GM12878 (cell line): ENCODE data around the gene GRM1. TPM values are rescaled to one million over a fixed set of nuclear protein-coding genes. Genes with fewer than 3 reads are reported as not detected.

Experiments
- ATAC-seq: fragments of 200-7000 bp; cut with Tn5 transposase; 3 replicates; pipeline ENCODE4 v1.9.1; 2020; ENCODE audit warnings: mild to moderate bottlenecking, moderate library complexity
- BruUV-seq: library from RNA; stranded (reverse); fragments of 400-500 nt; replicated peaks from 2 replicates; lab custom pipeline; 2021; lab: Mats Ljungman, UMichigan
- CTCF ChIA-PET: fragments of 300-600 bp; sonication (Branson Sonifier 250); formaldehyde crosslinking; extraction: SDS; loops from one replicate; lab custom pipeline; 2021; ENCODE audit warnings: inconsistent platforms; lab: Yijun Ruan, JAX
- POLR2A ChIA-PET: fragments of 350-600 bp; formaldehyde crosslinking; extraction: SDS; loops from one replicate; lab custom pipeline; 2021; ENCODE audit warnings: inconsistent platforms; lab: Charles Lee
- RAD21 ChIA-PET: fragments of 300-600 bp; sonication (Branson Sonifier 250); formaldehyde crosslinking; loops from one replicate; lab custom pipeline; 2023; ENCODE audit warnings: antibody characterized with exemption; ENCODE audit not compliant: unreplicated experiment; lab: Charles Lee
- SMC1A ChIA-PET: fragments of 300-600 bp; sonication (Branson Sonifier 250); formaldehyde crosslinking; loops from one replicate; lab custom pipeline; 2023; ENCODE audit not compliant: unreplicated experiment, uncharacterized antibody; lab: Charles Lee
- DNase-seq: peaks from one replicate; pipeline ENCODE4 v3.0.0-alpha.2; 2011; ENCODE audit warnings: low read depth, low spot score
- FAIRE-seq: peaks from 3 replicates; lab custom pipeline; 2011; peaks lifted over from hg19 to GRCh38; lab: Jason Lieb, UNC
- H2AFZ ChIP-seq: 2 replicates; pipeline ENCODE4 v1.6.0; 2011; ENCODE audit warnings: low read depth, low read length, control low read depth; ENCODE audit not compliant: control insufficient read depth
- H3K27ac ChIP-seq: 2 replicates; pipeline ENCODE4 v1.5.1; 2011; ENCODE audit warnings: control low read depth; ENCODE audit not compliant: control insufficient read depth, insufficient read depth
- H3K27me3 ChIP-seq, 2 experiments: replicated peaks in 1 of 2; 2 replicates each; pipeline versions ENCODE4 v1.6.0 to v1.6.1; 2011; ENCODE audit warnings: low read length in 1 of 2; ENCODE audit not compliant: control insufficient read depth in 2 of 2, insufficient read depth in 2 of 2
- H3K36me3 ChIP-seq, 2 experiments: 2 replicates each; pipeline ENCODE4 v1.5.1; 2011; ENCODE audit warnings: low read length in 1 of 2; ENCODE audit not compliant: control insufficient read depth in 2 of 2, insufficient read depth in 2 of 2
- H3K4me1 ChIP-seq: 2 replicates; pipeline ENCODE4 v1.6.1; 2011; ENCODE audit warnings: mild to moderate bottlenecking, low read length, moderate library complexity, mixed read lengths; ENCODE audit not compliant: control insufficient read depth, insufficient read depth
- H3K4me2 ChIP-seq: 2 replicates; pipeline ENCODE4 v1.6.0; 2011; ENCODE audit warnings: control low read depth; ENCODE audit not compliant: control insufficient read depth, insufficient read depth
- H3K4me3 ChIP-seq: fragments of 200-600 bp; sonication (generic); 2 replicates; pipeline ENCODE4 v1.5.1; 2016
- H3K79me2 ChIP-seq: 2 replicates; pipeline ENCODE4 v1.6.0; 2011; ENCODE audit warnings: low read length; ENCODE audit not compliant: control insufficient read depth, insufficient read depth
- H3K9ac ChIP-seq: 2 replicates; pipeline ENCODE4 v1.8.0; 2011; ENCODE audit warnings: low read length, control low read depth, mixed read lengths; ENCODE audit not compliant: control insufficient read depth, insufficient read depth
- H3K9me3 ChIP-seq: replicated peaks from 3 replicates; pipeline ENCODE4 v1.5.1; 2011; ENCODE audit warnings: mild to moderate bottlenecking, low read length; ENCODE audit not compliant: control insufficient read depth, insufficient read depth
- H4K20me1 ChIP-seq: 2 replicates; pipeline ENCODE4 v1.6.0; 2011; ENCODE audit not compliant: control insufficient read depth, insufficient read depth
- CHD2 ChIP-seq: IDR thresholded peaks from 2 replicates; pipeline ENCODE4 v1.6.1; 2011; ENCODE audit warnings: low read depth, low read length, improper control_type of control experiment, borderline replicate concordance
- CREM ChIP-seq: IDR thresholded peaks from 2 replicates; pipeline ENCODE4 v1.6.1; 2014; ENCODE audit warnings: antibody characterized with exemption, low read depth
- E4F1 ChIP-seq: fragments of 450-650 bp; IDR thresholded peaks from 2 replicates; pipeline ENCODE4 v1.6.1; 2018; ENCODE audit warnings: borderline replicate concordance, mild to moderate bottlenecking; ENCODE audit not compliant: partially characterized antibody
- FOXK2 ChIP-seq: fragments of 450-650 bp; IDR thresholded peaks from 2 replicates; pipeline ENCODE4 v1.6.1; 2017; ENCODE audit warnings: mild to moderate bottlenecking, moderate library complexity
- HCFC1 ChIP-seq: fragments of 150-350 bp; IDR thresholded peaks from 2 replicates; pipeline ENCODE4 v1.6.1; 2014; ENCODE audit warnings: low read length
- JUNB ChIP-seq: IDR thresholded peaks from 2 replicates; pipeline ENCODE4 v1.6.1; 2016; ENCODE audit warnings: antibody characterized with exemption, mild to moderate bottlenecking
- MTA3 ChIP-seq: IDR thresholded peaks from 2 replicates; pipeline ENCODE4 v1.6.1; 2012; ENCODE audit warnings: low read length, inconsistent platforms, borderline replicate concordance
- NBN ChIP-seq: fragments of 450-650 bp; IDR thresholded peaks from 2 replicates; pipeline ENCODE4 v1.6.1; 2016
- NFYB ChIP-seq: IDR thresholded peaks from 2 replicates; pipeline ENCODE4 v1.6.1; 2011; ENCODE audit warnings: low read depth, mild to moderate bottlenecking, low read length, improper control_type of control experiment, moderate library complexity; ENCODE audit not compliant: insufficient read depth
- NRF1 ChIP-seq: conservative IDR thresholded peaks from 2 replicates; pipeline ENCODE4 v1.6.1; 2011; ENCODE audit warnings: mild to moderate bottlenecking, low read depth, low read length, improper control_type of control experiment
- PRDM15 ChIP-seq: fragments of 450-650 bp; formaldehyde crosslinking; IDR thresholded peaks from 2 replicates; pipeline ENCODE4 v1.4.0; 2020; ENCODE audit warnings: mild to moderate bottlenecking, moderate library complexity
- RCOR1 ChIP-seq: conservative IDR thresholded peaks from 2 replicates; pipeline ENCODE4 v1.6.1; 2012; ENCODE audit warnings: low read depth, low read length, improper control_type of control experiment
- STAT1 ChIP-seq: fragments of 450-650 bp; conservative IDR thresholded peaks from 2 replicates; pipeline ENCODE4 v1.6.1; 2014; ENCODE audit warnings: antibody characterized with exemption, mild to moderate bottlenecking
- STAT3 ChIP-seq: IDR thresholded peaks from 2 replicates; pipeline ENCODE4 v1.6.1; 2011; ENCODE audit warnings: low read depth, low read length, improper control_type of control experiment
- WRNIP1 ChIP-seq: IDR thresholded peaks from 2 replicates; pipeline ENCODE4 v1.6.1; 2011; ENCODE audit warnings: low read depth, low read length, improper control_type of control experiment, borderline replicate concordance
- ZBTB11 ChIP-seq: fragments of 450-650 bp; formaldehyde crosslinking; IDR thresholded peaks from 2 replicates; pipeline ENCODE4 v1.5.0; 2022; ENCODE audit warnings: mild to moderate bottlenecking, missing genetic modification characterization
- in situ Hi-C: fragments of 300-500 bp; cut with MboI; formaldehyde crosslinking; loops from 9 replicates; pipeline ENCODE4 v1.14.3; 2018; ENCODE audit warnings: mixed read lengths
- intact Hi-C: fragments of 100-400 bp; cut with micrococcal nuclease; formaldehyde crosslinking; loops from one replicate; pipeline ENCODE4 v1.14.2; 2022; ENCODE audit not compliant: unreplicated experiment
- polyA plus RNA-seq, 11 experiments: library from polyadenylated mRNA; depleted of rRNA in 4 of 11; unstranded in 6 of 11; stranded (reverse) in 5 of 11; fragments of >200 nt; fragmentation: Nextera tagmentation in 4 of 11; fragmentation: Illumina TruSeq in 1 of 11; extraction: Ambion mirVana in 4 of 11; extraction: Trizol in 1 of 11; gene quantifications; 1 replicate in 1 of 11; 2 replicates in 10 of 11; pipeline versions ENCODE4 v1.2.1 to v1.2.3, GENCODE V29; 2011 to 2016; ENCODE audit warnings: inconsistent platforms in 2 of 11, missing spikeins in 2 of 11, low read depth in 1 of 11
- total RNA-seq, 4 experiments: library from RNA; depleted of rRNA in 3 of 4; stranded (reverse); fragments of >200 nt in 3 of 4; fragmentation: Illumina TruSeq in 1 of 4; extraction: Trizol in 1 of 4; gene quantifications; 2 replicates each; pipeline versions ENCODE4 v1.2.1 to v1.2.3, GENCODE V29; 2013 to 2021

Gene GRM1
- total and polyA plus RNA-seq, 10 of the 15 experiments (the other 5 are each of a cell fraction or from before 2014, with no cell fraction given) = 0.04 TPM; not detected in 9

GRCh38 chr6:146301764-146302163, 272.9 kb downstream of the GRM1 start (continued):
- TF ChIP-seq PRDM15 (CRISPR knock-in tag) = no peak
- TF ChIP-seq CHD2 = no peak

GRCh38 chr6:146302994-146303393, 274.1 kb downstream of the GRM1 start:
- no peaks in the 10 kb centered on the region for H3K9me3 ChIP-seq
- H3K4me2 ChIP-seq = no peak overlapping the region
- H2AFZ ChIP-seq = no peak overlapping the region
- H4K20me1 ChIP-seq = no peaks in the 10 kb centered on the region; the same call in 1 of the 2 replicates
- CTCF ChIA-PET = interaction anchor here (0.6 kb wide), 1 partner anchor 416 kb away, joined by 4 read pairs; no protein-coding TSS in a partner anchor
- intact Hi-C loops = no loop called here
- no peak overlapping the region for H3K4me3 ChIP-seq
- no peaks in the 10 kb centered on the region for H3K36me3 ChIP-seq
- no peak overlapping the region for H3K9ac ChIP-seq
- no peaks in the 10 kb centered on the region for H3K4me1 ChIP-seq
- POLR2A ChIA-PET = no interaction called here
- H3K27me3 ChIP-seq = no peaks in the 10 kb centered on the region
- DNase-seq (no peak), FAIRE-seq (no peak), ATAC-seq (no peak)
- in situ Hi-C loops = no loop called here
- H3K27ac ChIP-seq = no peak overlapping the region
- RAD21 ChIA-PET = no interaction called here
- SMC1A ChIA-PET = no interaction called here
- BruUV-seq = no TSS peak
- no peaks in the 10 kb centered on the region for H3K79me2 ChIP-seq
- TF ChIP-seq WRNIP1 = no peak
- no peak for TF ChIP-seq JUNB
- no peak for TF ChIP-seq STAT1
- TF ChIP-seq NFYB = no peak
- TF ChIP-seq MTA3 = no peak
- no peak for TF ChIP-seq E4F1
- no peak for TF ChIP-seq NRF1
- TF ChIP-seq FOXK2 = no peak
- no peak for TF ChIP-seq NBN
- TF ChIP-seq RCOR1 = no peak
- TF ChIP-seq CREM = no peak
- TF ChIP-seq STAT3 = no peak
- TF ChIP-seq ZBTB11 (CRISPR knock-in tag) = no peak
- TF ChIP-seq HCFC1 = no peak
